Right cardiac atrium (tissue), 5 donors: ENCODE measurements around the gene SLC22A7. TPM values are rescaled to one million over a fixed set of nuclear protein-coding genes. Genes with fewer than 3 reads are reported as not detected.
A peak's percentile ranks its signal among the peaks of the same experiment; 100 is the strongest.

ENCODE experiments used
- ATAC-seq, 2 donors: fragments of 200-7000 bp; cut with Tn5 transposase; one replicate each; pipeline versions ENCODE4 v1.8.0 to v1.9.1; 2020; ENCODE audit warnings: moderate library complexity in 2 of 2, mild to moderate bottlenecking in 1 of 2
- DNase-seq, 3 donors: peaks; one replicate each; pipeline ENCODE4 v3.0.0-alpha.2; 2020
- H3K27ac ChIP-seq: one replicate; pipeline ENCODE4 v1.5.1; 2013; ENCODE audit warnings: mild to moderate bottlenecking, low read length, control low read depth, moderate library complexity
- H3K27me3 ChIP-seq: one replicate; pipeline ENCODE4 v1.6.1; 2013; ENCODE audit not compliant: control insufficient read depth, insufficient read depth
- H3K4me1 ChIP-seq: one replicate; pipeline ENCODE4 v1.6.1; 2013; ENCODE audit warnings: low read length; ENCODE audit not compliant: control insufficient read depth, insufficient read depth
- H3K4me3 ChIP-seq: one replicate; pipeline ENCODE4 v1.5.1; 2013; ENCODE audit warnings: low read length, control low read depth
- H3K9me3 ChIP-seq: one replicate; pipeline ENCODE4 v1.6.1; 2013; ENCODE audit warnings: low read length; ENCODE audit not compliant: control insufficient read depth
- WGBS: extraction: QIAGEN DNeasy Blood & Tissue Kit; methylation state at CpG from one replicate; pipeline ENCODE4 v1.1.7; 2013; 5-methylcytosine and 5-hydroxymethylcytosine counted together
- intact Hi-C, 4 donors: fragments of 100-400 bp; cut with DNase I; formaldehyde crosslinking; loops; one replicate each; pipeline versions ENCODE4 v1.11.0 to v1.14.0; 2022 to 2023
- polyA plus RNA-seq: library from polyadenylated mRNA; stranded (reverse); fragments of 200-250 nt; gene quantifications from one replicate; pipeline ENCODE4 v1.2.3, GENCODE V29; 2013
- total RNA-seq, 4 donors: library from RNA; stranded (reverse); fragmentation: NEBNext Ultra II Directional; extraction: Animal tissue kit (Norgen Biotek cat#: 25700); gene quantifications; one replicate each; pipeline ENCODE4 v1.2.1, GENCODE V29; 2021
- donor health status: healthy with polysubstance abuse.
- donor health status: DM: no; HTN: yes; CAD: no.
- donor health status: DM: no; HTN: no; CAD: no.
- donor health status: DM: no; HTN: yes; CAD: no; lungs with severe emphysema.
- donor health status: DM: yes; HTN: yes; CAD: no.

SLC22A7 gene
- total and polyA plus RNA-seq, 5 donors = not detected

GRCh38 chr6:43268355-43268700, 29.7 kb upstream of the SLC22A7 start:
- H3K4me3 ChIP-seq = no peak overlapping the region
- H3K4me1 ChIP-seq = peaks cover 13% of the 10 kb centered on the region
- H3K27ac ChIP-seq = peak overlapping the region; percentile 95
- intact Hi-C loops = loop anchor here (5.0 to 10.0 kb wide), 3 partner anchors 59 to 236 kb away; no protein-coding TSS in a partner anchor
- DNase-seq (peak; percentile 53 to 87 (median 82)), ATAC-seq (peak; percentile 39 to 60)
- 27% methylated on average over 3 of the region's 3 CpGs for WGBS
- no peaks in the 10 kb centered on the region for H3K27me3 ChIP-seq
- no peaks in the 10 kb centered on the region for H3K9me3 ChIP-seq

GRCh38 chr6:43268782-43269272, 29.2 kb upstream of the SLC22A7 start:
- intact Hi-C loops = loop anchor here (5.0 to 10.0 kb wide), 3 partner anchors 58 to 236 kb away; no protein-coding TSS in a partner anchor
- Histone ChIP-seq H3K9me3 (no peaks in the 10 kb centered on the region), H3K27ac (peak overlapping the region; percentile 95), H3K27me3 (no peaks in the 10 kb centered on the region), H3K4me1 (peaks cover 13% of the 10 kb centered on the region), H3K4me3 (no peak overlapping the region)
- DNase-seq (peak in 1 of 3 donors; percentile 29), ATAC-seq (no peak)
- 56% methylated on average over 10 of the region's 10 CpGs for WGBS

GRCh38 chr6:43269273-43270007, 28.6 kb upstream of the SLC22A7 start:
- H3K4me3 ChIP-seq = peak overlapping the region; percentile 7
- H3K27me3 ChIP-seq = no peaks in the 10 kb centered on the region
- ATAC-seq (peak; percentile 51 to 58), DNase-seq (peak in 1 of 3 donors; percentile 84)
- WGBS = 5% methylated on average over 44 of the region's 44 CpGs
- intact Hi-C loops = loop anchor here (5.0 to 10.0 kb wide), 3 partner anchors 58 to 235 kb away; no protein-coding TSS in a partner anchor
- H3K9me3 ChIP-seq = no peaks in the 10 kb centered on the region
- H3K4me1 ChIP-seq = peaks cover 13% of the 10 kb centered on the region
- peak overlapping the region; percentile 69 for H3K27ac ChIP-seq

GRCh38 chr6:43271103-43271815, 26.8 kb upstream of the SLC22A7 start:
- DNase-seq (peak in 1 of 3 donors; percentile 28), ATAC-seq (no peak)
- intact Hi-C loops = no loop called here
- H3K27me3 ChIP-seq = no peaks in the 10 kb centered on the region
- no peaks in the 10 kb centered on the region for H3K9me3 ChIP-seq
- H3K27ac ChIP-seq = no peak overlapping the region
- 86% methylated on average over 8 of the region's 8 CpGs for WGBS
- H3K4me3 ChIP-seq = no peak overlapping the region
- peaks cover 13% of the 10 kb centered on the region for H3K4me1 ChIP-seq

GRCh38 chr6:43271944-43272343, 26.1 kb upstream of the SLC22A7 start:
- Histone ChIP-seq H3K27me3 (no peaks in the 10 kb centered on the region), H3K27ac (no peak overlapping the region), H3K4me1 (peaks cover 13% of the 10 kb centered on the region), H3K9me3 (no peaks in the 10 kb centered on the region), H3K4me3 (no peak overlapping the region)
- peak in 1 of 3 donors; percentile 8 for DNase-seq
- ATAC-seq = no peak
- intact Hi-C loops = no loop called here

- Histone ChIP-seq H3K9me3 (no peaks in the 10 kb centered on the region), H3K4me1 (peaks cover 4% of the 10 kb centered on the region), H3K4me3 (no peak overlapping the region), H3K27ac (no peak overlapping the region), H3K27me3 (no peaks in the 10 kb centered on the region)
- no peak for ATAC-seq
- intact Hi-C loops = no loop called here
- no peak for DNase-seq
- WGBS = 69% methylated on average over 2 of the region's 2 CpGs
These were observed 24.4 kb upstream of the SLC22A7 start for GRCh38 chr6:43273707-43274106.

- intact Hi-C loops = no loop called here
- H3K9me3 ChIP-seq = no peaks in the 10 kb centered on the region
- H3K4me3 ChIP-seq = no peak overlapping the region
- DNase-seq = peak in 1 of 3 donors; percentile 20
- H3K4me1 ChIP-seq = no peaks in the 10 kb centered on the region
- no peak for ATAC-seq
- 80% methylated on average over 10 of the region's 10 CpGs for WGBS
- no peaks in the 10 kb centered on the region for H3K27me3 ChIP-seq
- no peak overlapping the region for H3K27ac ChIP-seq
These were observed 23.7 kb upstream of the SLC22A7 start for GRCh38 chr6:43274127-43274915.

GRCh38 chr6:43274916-43275597, 23.0 kb upstream of the SLC22A7 start:
- ATAC-seq (peak; percentile 18 to 24), DNase-seq (peak in 1 of 3 donors; percentile 67)
- H3K4me3 ChIP-seq = peak overlapping the region; percentile 64
- H3K27me3 ChIP-seq = no peaks in the 10 kb centered on the region
- no peaks in the 10 kb centered on the region for H3K9me3 ChIP-seq
- no peak overlapping the region for H3K27ac ChIP-seq
- WGBS = 4% methylated on average over 65 of the region's 65 CpGs
- no peaks in the 10 kb centered on the region for H3K4me1 ChIP-seq
- intact Hi-C loops = no loop called here

- peak in 1 of 3 donors; percentile 50 for DNase-seq
- no peaks in the 10 kb centered on the region for H3K27me3 ChIP-seq
- H3K4me1 ChIP-seq = no peaks in the 10 kb centered on the region
- WGBS = 28% methylated on average over 64 of the region's 64 CpGs
- H3K27ac ChIP-seq = no peak overlapping the region
- H3K4me3 ChIP-seq = peak overlapping the region; percentile 64
- no peaks in the 10 kb centered on the region for H3K9me3 ChIP-seq
- intact Hi-C loops = no loop called here
- no peak for ATAC-seq
These were observed 22.1 kb upstream of the SLC22A7 start for GRCh38 chr6:43275801-43276576.
